T1000 (cell line): ENCODE measurements around the gene LMO7.
"Not testable (repeated sequence)": the region's sequence is repeated elsewhere in the genome, so short reads cannot be mapped to it uniquely, and the experiment has no call there.

Experiments used
- DNase-seq: peaks from one replicate; lab custom pipeline; 2025; ENCODE audit warnings: mixed read lengths; lab: John Stamatoyannopoulos, UW

Gene LMO7

GRCh38 chr13:75743072-75743471 is 106.9 kb downstream of the LMO7 start:
- not testable (repeated sequence) for DNase-seq

DNA sequence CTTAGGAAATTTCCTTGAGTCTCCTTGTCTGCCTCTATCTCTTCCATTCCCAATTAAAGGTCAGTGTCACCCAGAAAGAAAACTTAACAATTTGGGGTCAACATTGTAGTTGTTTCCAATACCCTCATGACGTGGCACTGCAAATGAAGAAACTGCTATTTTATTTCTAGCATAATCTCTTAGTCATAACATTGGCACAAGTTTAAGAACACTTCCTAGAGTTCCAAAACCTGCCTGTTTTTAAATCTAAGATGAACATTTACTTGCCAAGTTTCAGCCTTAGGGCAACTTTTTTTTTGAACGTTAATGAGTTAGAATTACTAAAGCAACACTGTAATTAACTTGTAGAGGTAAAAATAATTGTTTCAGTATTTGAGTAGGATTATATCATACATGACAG is 108.0 kb downstream of the LMO7 start:
- no peak for DNase-seq

- no peak for DNase-seq
Observed at GRCh38 chr13:75745387-75745786, 109.3 kb downstream of the LMO7 start.

GRCh38 chr13:75748874-75749273 is 112.7 kb downstream of the LMO7 start:
- DNase-seq: no peak

GRCh38 chr13:75749407-75749806 is 113.3 kb downstream of the LMO7 start:
- DNase-seq: no peak

DNA sequence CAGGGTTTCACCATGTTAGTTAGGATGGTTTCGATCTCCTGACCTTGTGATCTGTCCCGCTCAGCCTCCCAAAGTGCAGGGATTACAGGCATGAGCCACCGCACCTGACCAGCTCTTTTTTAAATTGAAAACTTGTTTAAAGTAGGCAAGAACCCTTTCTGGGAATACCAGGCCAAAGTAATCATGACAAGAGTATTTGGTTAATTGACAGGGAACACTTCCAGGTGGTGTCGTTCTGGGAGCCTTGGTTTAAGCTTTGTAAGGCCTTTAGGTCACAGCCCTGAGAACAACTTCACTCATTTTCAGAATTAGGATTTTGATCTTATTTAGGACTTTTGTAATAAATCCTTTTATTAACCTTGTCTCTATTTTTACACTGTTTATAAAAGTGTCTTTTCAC is 115.2 kb downstream of the LMO7 start:
- DNase-seq: no peak

- DNase-seq: no peak
Observed at GRCh38 chr13:75752826-75753225, 116.7 kb downstream of the LMO7 start.

- DNase-seq: no peak
Observed at GRCh38 chr13:75754936-75755335, 118.8 kb downstream of the LMO7 start.

GRCh38 chr13:75757336-75757735 is 121.2 kb downstream of the LMO7 start:
- no peak for DNase-seq

DNA sequence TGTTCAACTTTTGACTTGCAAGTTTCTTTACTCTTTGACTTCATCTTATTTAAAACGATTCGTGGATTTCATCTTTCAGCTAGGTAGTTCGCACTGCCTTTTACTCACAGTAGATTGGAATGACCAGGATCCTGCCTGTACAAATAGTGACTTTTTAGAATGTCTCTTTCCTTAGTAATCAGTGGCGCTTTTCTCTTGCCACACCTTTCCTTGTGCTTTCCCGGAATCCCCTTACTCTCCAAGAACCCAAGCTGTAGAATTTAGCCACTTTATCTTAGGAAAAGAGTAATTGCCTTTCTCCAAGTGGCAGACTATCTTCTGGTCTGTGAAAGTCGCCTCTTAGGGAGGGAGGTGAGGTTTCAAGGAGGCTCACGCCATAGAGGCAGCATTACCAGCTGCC is 123.4 kb downstream of the LMO7 start:
- DNase-seq: no peak

- no peak for DNase-seq
Observed at GRCh38 chr13:75760131-75761021, 124.2 kb downstream of the LMO7 start.

DNA sequence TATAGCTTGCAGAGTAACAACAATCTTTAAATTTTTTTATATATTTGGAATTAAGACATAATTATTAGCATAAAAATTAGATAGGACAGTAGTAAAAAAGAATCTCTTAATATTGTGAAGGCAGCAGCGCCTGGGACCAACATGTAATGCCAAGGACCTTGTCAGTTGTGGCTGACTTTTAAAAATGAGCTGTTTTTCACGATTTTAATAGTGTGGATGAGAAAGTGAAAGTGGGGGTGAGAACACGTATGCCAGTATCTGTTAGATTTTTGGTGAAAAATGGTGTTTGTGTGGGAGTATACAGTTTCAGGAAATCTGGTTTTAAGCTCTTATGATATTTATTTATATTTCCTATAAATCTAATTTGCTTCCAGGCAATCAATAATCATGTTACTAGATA is 125.2 kb downstream of the LMO7 start:
- no peak for DNase-seq

- DNase-seq: no peak
Observed at GRCh38 chr13:75762076-75762937, 126.2 kb downstream of the LMO7 start.

DNA sequence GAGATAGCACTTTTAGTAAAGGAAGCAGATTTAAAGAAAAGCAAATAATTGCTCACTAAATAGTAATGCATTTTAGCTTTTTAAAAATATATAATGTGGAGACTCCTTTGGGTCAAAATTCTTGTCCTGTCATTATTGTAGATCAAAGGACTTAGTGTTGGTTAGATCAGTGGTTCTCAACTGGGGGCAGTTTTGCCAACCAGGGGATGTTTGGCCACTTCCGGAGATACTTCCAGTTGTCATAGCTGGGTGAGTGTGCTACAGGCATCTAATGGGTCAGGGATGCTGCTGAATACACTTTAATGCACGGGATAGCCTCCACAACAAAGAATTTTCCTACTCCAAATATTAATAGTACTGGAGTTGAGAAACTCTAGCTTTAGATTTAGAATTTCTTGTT is 126.8 kb downstream of the LMO7 start:
- no peak for DNase-seq

- no peak for DNase-seq
Observed at GRCh38 chr13:75763512-75763911, 127.4 kb downstream of the LMO7 start.

- no peak for DNase-seq
Observed at GRCh38 chr13:75764251-75764925, 128.3 kb downstream of the LMO7 start.

DNA sequence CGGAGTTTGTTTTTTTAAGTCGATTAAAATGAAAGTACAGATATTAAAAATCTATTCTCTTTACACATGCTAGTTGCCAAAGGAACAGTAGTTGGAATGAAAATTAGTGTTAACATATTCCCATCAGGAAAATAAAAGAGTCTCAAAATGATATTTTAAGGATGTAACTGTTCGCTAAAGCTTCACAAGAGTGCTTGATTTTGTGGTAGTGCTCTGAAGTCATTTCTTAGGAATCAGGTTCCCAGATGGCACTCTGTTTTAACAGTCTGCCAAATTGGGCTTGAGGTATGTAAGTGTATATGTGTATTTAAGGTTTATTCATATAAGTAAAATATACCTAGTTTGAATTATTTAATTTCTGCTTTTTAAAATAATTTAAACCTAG is 128.8 kb downstream of the LMO7 start:
- no peak for DNase-seq

DNA sequence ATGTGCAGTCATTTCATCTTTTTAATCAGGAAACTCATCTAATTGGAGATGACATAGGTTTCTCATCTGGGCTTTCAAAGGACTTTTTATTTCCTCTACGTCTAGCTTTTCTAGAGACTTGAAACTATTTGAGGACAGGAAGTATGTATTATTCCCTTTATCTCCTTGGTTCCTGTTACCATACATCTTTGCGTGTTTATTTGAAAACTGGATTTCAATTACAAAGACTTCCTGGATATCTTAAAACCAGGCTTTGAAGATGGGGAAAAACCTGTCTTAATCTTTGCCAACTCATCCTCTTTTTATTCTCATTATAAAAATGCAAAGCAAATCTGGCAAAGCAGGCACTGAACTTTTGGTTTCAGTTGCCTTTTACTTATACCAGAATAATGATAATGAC is 130.5 kb downstream of the LMO7 start:
- no peak for DNase-seq

- no peak for DNase-seq
Observed at GRCh38 chr13:75769141-75769905, 133.2 kb downstream of the LMO7 start.

GRCh38 chr13:75770164-75770563 is 134.0 kb downstream of the LMO7 start:
- no peak for DNase-seq

- DNase-seq: no peak
Observed at GRCh38 chr13:75770592-75771011, 134.5 kb downstream of the LMO7 start.

DNA sequence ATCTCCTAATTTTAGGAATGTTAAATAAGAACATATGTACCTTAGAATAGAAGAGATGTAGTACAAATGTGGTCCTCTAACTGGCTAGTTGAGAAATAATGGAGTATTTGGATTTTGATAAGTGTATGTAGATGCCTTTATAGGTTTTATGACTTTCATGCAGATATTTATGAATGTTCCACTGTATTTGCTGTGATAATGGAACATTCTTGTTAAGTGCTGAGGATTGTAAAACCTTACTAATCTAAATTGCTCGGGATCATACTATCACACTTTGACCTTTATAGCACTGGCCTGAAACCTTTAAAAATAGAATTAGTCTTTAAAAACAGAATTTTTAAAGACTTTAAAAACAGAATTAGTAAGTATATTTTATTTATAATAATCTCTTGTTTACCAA is 135.1 kb downstream of the LMO7 start:
- no peak for DNase-seq
